Activated T-cell treated with anti-CD3 and anti-CD28 coated beads for 4 hours (primary cell): ENCODE results near the gene ZNF3.

ENCODE experiments used
- DNase-seq: peaks from one replicate; pipeline ENCODE4 v3.0.0-alpha.2; 2020

ZNF3 gene

GRCh38 chr7:100044718-100045117, 36.8 kb downstream of the ZNF3 start:
- DNase-seq = no peak

- no peak for DNase-seq
Measured at GRCh38 chr7:100040575-100040974, 40.9 kb downstream of the ZNF3 start.

- DNase-seq = no peak
Measured at GRCh38 chr7:100038326-100038725, 43.2 kb downstream of the ZNF3 start.

- no peak for DNase-seq
Measured at GRCh38 chr7:100035876-100036275, 45.6 kb downstream of the ZNF3 start.

- DNase-seq = no peak
Measured at GRCh38 chr7:100034871-100035510, 46.5 kb downstream of the ZNF3 start.

- no peak for DNase-seq
Measured at GRCh38 chr7:100033526-100033925, 48.0 kb downstream of the ZNF3 start.

GRCh38 chr7:100029596-100029995, 51.9 kb downstream of the ZNF3 start:
- no peak for DNase-seq

- DNase-seq = no peak
Measured at GRCh38 chr7:100027197-100027596, 54.3 kb downstream of the ZNF3 start.

GRCh38 chr7:100024020-100024619, 57.4 kb downstream of the ZNF3 start:
- no peak for DNase-seq

GRCh38 chr7:100023526-100023925, 58.0 kb downstream of the ZNF3 start:
- DNase-seq = no peak

GRCh38 chr7:100022621-100023020, 58.9 kb downstream of the ZNF3 start:
- no peak for DNase-seq

GRCh38 chr7:100021297-100021696, 60.2 kb downstream of the ZNF3 start:
- DNase-seq = no peak
